GM18502 (cell line): ENCODE results near the gene TIMM17A.

Experiments
- ATAC-seq: cut with Tn5 transposase; IDR thresholded peaks from one replicate; pipeline ENCODE4 v1.9.1; 2021; ENCODE audit warnings: mild to moderate bottlenecking; ENCODE audit not compliant: unreplicated experiment, poor library complexity

The TIMM17A gene

GRCh38 chr1:201982082-201982622 is 26.8 kb downstream of the TIMM17A start:
- peak; percentile 81 for ATAC-seq

DNA sequence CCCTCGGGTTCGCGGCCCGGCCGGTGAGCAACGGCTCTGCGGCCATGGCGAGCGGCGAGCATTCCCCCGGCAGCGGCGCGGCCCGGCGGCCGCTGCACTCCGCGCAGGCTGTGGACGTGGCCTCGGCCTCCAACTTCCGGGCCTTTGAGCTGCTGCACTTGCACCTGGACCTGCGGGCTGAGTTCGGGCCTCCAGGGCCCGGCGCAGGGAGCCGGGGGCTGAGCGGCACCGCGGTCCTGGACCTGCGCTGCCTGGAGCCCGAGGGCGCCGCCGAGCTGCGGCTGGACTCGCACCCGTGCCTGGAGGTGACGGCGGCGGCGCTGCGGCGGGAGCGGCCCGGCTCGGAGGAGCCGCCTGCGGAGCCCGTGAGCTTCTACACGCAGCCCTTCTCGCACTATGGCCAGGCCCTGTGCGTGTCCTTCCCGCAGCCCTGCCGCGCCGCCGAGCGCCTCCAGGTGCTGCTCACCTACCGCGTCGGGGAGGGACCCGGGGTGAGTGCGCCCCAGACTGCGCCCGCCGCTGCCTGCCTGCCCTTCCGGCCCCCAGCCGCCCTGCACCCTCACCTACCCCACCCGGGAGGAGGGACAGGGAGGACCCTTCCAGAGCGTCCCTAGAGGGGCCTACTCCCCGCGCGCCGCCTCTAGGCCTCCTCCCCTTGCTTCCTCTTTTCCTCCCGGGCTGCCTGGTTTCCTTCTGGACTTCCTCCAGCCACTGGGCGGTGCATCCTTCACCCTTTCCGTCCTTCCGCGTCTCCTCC is 27.5 kb downstream of the TIMM17A start, which contains the start of gene RNPEP:
TSS of gene RNPEP (plus strand) at position 26 of the 757 bp plus-strand sequence. CDS start at position 45, 19 bp downstream.
- peak; percentile 71 for ATAC-seq

- no peak for ATAC-seq
Observed at GRCh38 chr1:201983380-201983805, 28.1 kb downstream of the TIMM17A start.

DNA sequence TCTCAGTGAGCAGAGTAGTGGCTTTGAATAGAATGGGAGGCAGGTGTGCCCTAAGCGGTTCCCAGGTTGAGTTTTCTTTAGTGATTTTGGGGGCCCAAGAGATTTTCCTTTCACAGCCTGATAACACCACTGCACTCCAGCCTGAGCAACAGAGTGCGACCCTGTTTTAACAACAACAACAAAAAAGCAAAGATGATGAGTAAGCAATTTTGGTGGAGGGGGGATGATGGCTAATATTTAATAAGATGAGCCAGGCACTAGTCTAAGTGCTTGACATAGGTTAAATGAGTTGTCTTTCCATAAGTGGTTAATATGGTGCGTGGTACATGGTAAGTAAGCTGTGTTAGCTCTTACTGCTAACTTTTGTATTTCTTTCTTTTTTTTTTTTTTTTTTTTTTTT is 29.1 kb downstream of the TIMM17A start:
- no peak for ATAC-seq

DNA sequence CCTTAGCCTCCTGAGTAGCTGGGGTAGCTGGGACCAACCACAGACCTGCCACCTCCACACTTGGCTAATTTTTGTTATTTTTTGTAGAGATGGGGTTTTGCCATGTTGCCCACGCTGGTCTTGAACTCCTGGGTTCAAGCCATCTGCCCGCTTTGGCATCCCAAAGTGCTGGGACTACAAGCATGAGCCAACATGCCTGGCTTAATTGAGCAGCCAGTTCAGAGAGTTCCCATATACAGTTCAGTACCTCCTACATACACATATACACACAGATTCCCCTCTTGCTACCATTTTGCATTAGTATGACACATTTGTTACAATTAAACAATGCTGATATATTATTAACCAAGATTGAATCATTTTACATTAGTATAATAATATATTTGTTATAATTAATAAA is 30.1 kb downstream of the TIMM17A start:
- ATAC-seq: no peak

DNA sequence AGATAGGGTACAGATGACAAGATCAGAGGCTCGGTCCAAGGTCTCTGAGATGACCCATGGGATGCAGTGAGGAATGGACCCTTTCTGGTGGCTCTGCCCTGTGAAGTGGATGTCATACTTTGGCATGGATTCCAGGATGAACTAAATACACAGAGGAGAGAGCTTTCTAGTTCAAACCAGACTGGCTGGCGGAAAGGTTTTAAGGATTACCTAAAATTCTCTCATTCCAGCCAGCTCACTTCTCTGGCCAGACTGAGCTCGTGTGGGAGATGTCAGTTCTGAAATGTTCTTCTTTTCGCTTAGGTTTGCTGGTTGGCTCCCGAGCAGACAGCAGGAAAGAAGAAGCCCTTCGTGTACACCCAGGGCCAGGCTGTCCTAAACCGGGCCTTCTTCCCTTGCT is 33.3 kb downstream of the TIMM17A start:
- no peak for ATAC-seq

DNA sequence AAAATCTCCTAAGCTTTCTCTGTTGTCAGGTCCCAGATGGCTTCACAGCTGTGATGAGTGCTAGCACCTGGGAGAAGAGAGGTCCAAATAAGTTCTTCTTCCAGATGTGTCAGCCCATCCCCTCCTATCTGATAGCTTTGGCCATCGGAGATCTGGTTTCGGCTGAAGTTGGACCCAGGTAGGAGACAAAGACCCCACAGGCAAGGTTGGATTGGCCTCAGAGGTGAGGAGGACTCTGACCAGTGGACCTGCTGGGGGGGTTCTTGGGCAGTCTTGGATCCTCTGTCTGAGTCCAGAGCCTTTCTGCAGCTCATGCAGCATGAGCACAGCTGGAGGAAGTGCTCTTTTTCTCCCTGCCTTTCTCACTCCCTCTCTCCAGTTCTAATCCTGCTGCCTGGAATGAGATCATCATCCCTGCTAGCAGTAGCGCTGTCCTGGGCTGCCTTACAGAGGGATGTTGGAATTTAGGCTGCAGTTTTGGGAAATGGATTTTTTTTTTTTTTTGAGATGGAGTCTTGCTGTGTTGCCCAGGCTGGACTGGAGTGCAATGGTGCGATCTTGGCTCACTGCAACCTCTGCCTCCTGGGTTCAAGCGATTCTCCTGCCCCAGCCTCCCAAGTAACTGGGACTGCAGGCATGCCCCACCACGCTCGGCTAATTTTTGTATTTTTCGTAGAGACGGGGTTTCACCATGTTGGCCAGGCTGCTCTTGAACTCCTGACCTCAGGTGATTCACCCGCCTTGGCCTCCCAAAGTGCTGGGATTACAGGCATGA is 34.2 kb downstream of the TIMM17A start:
- ATAC-seq: no peak

DNA sequence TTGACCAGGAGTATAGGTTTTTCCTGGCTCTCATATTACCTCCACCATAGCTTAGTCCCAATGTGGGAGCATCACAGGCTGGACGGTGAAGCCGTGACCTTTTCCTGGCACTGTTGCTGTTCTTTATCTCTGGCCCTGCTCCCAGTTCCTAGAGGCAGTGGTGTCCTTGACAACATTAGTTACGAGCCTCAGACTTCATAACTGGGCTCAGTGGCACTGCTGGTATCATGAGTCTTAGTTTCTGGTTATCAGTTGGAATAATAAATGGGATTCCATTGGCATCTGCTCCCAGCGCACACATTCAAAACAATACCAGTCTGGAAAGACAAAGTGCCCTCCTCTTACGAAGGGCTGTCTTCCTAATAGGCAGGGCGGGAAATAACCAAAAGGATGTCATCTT is 35.1 kb downstream of the TIMM17A start:
- no peak for ATAC-seq

DNA sequence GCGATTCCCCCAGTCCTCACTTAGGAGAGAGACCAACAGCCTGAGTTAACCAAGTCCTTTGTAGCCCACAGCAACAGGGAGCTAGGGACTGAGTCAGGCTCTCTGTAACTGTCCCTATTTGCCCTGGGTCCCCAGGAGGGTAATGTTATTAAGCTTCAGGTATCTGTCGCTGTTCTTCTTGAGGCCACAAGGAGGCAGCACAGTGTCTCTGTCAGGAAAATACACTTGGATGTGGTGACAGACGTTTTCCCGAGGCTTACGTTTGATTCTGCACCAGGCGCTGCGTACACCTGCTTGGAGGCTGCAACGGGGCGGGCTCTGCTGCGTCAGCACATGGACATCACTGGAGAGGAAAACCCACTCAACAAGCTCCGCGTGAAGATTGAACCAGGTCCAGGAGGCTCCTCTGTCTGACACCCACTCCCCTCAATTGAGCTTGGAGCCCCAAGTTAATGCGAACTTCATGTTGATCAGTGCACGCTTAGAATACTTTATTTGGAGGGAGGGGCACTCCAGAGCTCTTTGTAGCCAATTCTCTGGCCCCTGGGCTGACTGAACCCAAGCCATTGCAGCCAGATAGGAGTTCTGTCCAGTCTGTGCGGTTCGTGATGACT is 44.4 kb downstream of the TIMM17A start:
- no peak for ATAC-seq

GRCh38 chr1:202002507-202002906 is 47.2 kb downstream of the TIMM17A start:
- no peak for ATAC-seq

DNA sequence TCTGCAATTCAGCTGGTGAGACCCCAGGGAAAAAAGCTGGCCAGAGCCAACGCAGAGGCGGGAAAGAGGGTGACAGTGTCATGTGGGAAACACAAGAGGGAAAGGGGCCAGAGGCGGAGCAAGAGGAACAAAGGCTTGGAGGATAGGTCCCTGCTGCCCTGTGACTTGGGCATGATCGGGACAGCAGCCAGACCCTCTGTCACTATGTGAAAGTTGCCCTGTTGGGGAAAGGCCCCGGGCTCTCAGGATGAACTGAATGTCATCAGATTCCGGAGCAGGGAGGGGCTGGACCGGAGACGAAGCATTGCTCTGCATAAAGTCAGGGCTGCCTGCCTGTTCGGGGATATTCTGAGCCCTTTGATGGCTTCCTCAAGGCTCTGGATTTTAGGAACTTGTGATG is 49.4 kb downstream of the TIMM17A start:
- no peak for ATAC-seq

DNA sequence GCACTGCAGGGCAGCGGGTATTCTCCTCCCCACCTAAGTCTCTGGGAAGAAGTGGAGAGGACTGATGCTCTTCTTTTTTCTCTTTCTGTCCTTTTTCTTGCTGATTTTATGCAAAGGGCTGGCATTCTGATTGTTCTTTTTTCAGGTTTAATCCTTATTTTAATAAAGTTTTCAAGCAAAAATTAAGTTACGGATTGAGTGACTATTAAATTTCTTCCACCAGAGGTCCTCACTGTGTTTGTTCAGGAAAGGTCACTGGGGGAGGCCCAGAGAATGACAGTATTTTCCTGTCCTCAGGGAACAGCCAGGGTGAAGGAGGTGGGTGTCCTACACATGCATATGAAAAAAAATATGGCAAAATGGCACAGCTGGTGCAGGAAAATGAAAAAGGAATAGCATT is 50.7 kb downstream of the TIMM17A start:
- no peak for ATAC-seq

GRCh38 chr1:202007304-202007703 is 52.0 kb downstream of the TIMM17A start:
- no peak for ATAC-seq

GRCh38 chr1:202007805-202008489 is 52.6 kb downstream of the TIMM17A start:
- ATAC-seq: no peak

DNA sequence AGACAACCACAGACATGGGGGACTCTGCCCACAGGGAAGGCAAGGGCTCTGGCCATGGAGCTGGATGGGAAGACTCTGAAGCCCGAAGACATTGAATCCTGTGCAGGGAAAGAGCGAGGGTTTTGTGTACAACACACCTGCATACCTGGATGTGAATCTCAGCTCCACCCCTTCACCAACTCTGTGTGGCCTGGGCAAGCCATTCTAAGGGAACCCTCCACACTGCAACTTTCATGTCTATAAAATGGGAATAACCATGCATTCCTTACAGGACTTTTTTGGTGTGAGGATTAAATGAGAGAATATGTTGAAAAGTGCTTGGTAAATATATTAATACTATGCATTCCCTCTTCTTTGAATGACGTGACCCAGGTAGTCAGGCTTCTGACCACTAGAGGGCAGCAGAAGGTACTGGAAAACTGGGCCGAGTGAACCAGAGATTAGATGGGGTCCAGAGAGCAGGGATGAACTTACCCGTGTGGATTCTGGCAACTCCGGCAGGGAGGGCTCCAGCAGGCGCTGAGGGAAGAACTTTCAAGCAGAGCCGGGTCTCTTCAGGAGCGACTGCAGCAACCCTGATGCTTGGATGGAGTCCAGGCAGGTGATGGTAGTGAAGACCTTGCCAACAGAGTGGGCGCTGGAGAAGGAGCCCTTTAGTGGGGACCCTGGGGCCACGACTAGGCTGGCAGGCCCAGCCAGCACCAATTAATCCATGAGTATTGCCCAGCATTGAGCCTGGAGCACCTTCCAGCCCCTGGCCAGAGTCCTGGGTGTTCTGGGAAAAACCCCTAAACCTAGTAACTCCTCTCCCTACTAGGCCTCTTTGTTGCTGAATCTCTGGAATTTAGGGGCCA is 54.2 kb downstream of the TIMM17A start:
- ATAC-seq: no peak

- ATAC-seq: peak; percentile 83
Observed at GRCh38 chr1:202010180-202011015, 55.1 kb downstream of the TIMM17A start, which contains the start of gene ELF3. ELF3 (plus strand) TSS chr1:202010587; CDS start chr1:202011137, 550 bp downstream.

- no peak for ATAC-seq
Observed at GRCh38 chr1:202011994-202012393, 56.7 kb downstream of the TIMM17A start.
